ENCODE results near the gene DLL1.

DNA sequence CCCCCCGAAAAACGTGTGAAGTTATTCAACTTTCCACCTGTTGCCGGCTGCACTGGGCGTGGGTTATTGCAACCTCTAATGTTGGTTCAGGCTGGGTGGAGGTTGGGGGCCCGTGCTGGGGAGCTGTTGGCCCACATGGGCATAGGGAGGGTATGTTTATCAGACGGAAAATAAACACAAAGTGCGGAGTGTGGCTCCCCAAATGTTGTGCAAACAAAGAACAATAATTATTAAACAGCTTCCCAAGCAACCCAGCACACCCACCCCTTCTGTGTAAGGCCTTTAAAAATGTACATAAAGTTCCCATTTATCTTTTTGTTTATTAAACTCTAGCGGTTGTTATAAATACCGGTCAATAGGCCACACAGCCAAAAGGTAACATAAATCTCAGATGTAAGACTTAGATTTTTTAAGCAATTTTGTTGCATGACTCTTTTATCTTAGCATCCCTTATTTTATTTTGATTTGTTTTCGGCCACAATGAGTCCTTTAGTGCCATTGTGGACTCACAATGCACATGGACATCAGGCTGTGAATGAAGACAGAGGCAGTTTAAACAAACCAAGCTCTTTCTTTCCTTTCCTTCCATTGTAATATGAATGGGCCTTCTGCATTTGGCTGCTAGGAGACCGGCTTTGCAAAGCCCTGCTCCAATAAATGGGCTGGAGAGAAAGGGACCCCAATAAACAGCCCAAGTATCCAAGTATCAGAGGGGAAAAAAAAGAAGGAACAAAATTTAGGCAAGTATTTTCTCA is 6.9 kb upstream of the DLL1 start:
- TF ChIP-seq, protein P1, sequence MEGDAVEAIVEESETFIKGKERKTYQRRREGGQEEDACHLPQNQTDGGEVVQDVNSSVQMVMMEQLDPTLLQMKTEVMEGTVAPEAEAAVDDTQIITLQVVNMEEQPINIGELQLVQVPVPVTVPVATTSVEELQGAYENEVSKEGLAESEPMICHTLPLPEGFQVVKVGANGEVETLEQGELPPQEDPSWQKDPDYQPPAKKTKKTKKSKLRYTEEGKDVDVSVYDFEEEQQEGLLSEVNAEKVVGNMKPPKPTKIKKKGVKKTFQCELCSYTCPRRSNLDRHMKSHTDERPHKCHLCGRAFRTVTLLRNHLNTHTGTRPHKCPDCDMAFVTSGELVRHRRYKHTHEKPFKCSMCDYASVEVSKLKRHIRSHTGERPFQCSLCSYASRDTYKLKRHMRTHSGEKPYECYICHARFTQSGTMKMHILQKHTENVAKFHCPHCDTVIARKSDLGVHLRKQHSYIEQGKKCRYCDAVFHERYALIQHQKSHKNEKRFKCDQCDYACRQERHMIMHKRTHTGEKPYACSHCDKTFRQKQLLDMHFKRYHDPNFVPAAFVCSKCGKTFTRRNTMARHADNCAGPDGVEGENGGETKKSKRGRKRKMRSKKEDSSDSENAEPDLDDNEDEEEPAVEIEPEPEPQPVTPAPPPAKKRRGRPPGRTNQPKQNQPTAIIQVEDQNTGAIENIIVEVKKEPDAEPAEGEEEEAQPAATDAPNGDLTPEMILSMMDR (IDR thresholded peaks at IDR 0.05), result no peak
- no peak for TF ChIP-seq POLR2A (IDR thresholded peaks at IDR 0.05)
